ENCODE results near the gene MSRB3. TPM values are rescaled to one million over a fixed set of nuclear protein-coding genes. Genes with fewer than 3 reads are reported as not detected.

Gene MSRB3
- polyA plus RNA-seq, 1 donor from 2014 or later: 0.19 TPM

DNA sequence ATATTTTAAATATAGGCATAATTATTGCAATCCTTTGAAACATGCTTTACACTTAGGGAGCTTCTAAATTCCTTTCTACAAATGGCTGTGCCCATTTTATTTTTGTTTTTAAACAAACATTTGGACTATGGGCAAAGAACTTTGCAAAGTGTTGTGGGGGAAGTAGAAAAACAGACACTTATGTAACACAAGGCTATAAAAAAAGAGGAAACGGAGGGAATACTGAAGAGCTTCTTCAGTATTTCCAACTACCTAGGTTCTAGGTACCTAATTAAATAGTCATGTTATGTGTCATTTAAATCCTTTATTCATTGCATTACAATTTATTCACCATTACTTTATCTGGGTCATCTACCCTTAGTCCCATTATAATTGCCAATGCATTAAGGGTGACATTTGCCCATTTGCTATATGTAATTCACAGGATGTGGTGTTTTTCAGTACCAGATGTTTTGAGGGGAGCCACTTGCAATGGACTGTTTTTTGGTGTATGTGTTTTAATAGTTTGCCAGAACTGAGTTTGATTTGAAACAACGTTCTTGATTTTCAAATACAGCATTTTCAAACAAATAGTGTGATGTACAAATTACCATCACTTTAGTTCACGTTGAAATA is 1.5 kb upstream of the MSRB3 start:
- no peaks in the 10 kb centered on the region for H3K36me3 ChIP-seq (ENCODE audit: insufficient read depth, low read length)
- H3K27ac ChIP-seq (ENCODE audit: low read length): no peak overlapping the region
- H4K20me1 ChIP-seq (ENCODE audit: insufficient read depth): no peaks in the 10 kb centered on the region
- no peak overlapping the region for H2AFZ ChIP-seq (ENCODE audit: low read depth, low read length)
- peaks cover 28% of the 10 kb centered on the region for H3K27me3 ChIP-seq (ENCODE audit: insufficient read depth, low read depth, low read length)
- no peak overlapping the region for H3K4me3 ChIP-seq (ENCODE audit: low read length)
- no peak overlapping the region for H3K4me2 ChIP-seq (ENCODE audit: low read length)
- no peak overlapping the region for H3K9ac ChIP-seq (ENCODE audit: low read length)
- H3K9me3 ChIP-seq (ENCODE audit: low read length): no peaks in the 10 kb centered on the region
- H3K9me2 ChIP-seq (ENCODE audit: insufficient read depth, low read length): no peaks in the 10 kb centered on the region
- TF ChIP-seq, protein P1, sequence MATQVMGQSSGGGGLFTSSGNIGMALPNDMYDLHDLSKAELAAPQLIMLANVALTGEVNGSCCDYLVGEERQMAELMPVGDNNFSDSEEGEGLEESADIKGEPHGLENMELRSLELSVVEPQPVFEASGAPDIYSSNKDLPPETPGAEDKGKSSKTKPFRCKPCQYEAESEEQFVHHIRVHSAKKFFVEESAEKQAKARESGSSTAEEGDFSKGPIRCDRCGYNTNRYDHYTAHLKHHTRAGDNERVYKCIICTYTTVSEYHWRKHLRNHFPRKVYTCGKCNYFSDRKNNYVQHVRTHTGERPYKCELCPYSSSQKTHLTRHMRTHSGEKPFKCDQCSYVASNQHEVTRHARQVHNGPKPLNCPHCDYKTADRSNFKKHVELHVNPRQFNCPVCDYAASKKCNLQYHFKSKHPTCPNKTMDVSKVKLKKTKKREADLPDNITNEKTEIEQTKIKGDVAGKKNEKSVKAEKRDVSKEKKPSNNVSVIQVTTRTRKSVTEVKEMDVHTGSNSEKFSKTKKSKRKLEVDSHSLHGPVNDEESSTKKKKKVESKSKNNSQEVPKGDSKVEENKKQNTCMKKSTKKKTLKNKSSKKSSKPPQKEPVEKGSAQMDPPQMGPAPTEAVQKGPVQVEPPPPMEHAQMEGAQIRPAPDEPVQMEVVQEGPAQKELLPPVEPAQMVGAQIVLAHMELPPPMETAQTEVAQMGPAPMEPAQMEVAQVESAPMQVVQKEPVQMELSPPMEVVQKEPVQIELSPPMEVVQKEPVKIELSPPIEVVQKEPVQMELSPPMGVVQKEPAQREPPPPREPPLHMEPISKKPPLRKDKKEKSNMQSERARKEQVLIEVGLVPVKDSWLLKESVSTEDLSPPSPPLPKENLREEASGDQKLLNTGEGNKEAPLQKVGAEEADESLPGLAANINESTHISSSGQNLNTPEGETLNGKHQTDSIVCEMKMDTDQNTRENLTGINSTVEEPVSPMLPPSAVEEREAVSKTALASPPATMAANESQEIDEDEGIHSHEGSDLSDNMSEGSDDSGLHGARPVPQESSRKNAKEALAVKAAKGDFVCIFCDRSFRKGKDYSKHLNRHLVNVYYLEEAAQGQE (IDR thresholded peaks at IDR 0.05; ENCODE audit: borderline replicate concordance): no peak
- TF ChIP-seq, protein P2, sequence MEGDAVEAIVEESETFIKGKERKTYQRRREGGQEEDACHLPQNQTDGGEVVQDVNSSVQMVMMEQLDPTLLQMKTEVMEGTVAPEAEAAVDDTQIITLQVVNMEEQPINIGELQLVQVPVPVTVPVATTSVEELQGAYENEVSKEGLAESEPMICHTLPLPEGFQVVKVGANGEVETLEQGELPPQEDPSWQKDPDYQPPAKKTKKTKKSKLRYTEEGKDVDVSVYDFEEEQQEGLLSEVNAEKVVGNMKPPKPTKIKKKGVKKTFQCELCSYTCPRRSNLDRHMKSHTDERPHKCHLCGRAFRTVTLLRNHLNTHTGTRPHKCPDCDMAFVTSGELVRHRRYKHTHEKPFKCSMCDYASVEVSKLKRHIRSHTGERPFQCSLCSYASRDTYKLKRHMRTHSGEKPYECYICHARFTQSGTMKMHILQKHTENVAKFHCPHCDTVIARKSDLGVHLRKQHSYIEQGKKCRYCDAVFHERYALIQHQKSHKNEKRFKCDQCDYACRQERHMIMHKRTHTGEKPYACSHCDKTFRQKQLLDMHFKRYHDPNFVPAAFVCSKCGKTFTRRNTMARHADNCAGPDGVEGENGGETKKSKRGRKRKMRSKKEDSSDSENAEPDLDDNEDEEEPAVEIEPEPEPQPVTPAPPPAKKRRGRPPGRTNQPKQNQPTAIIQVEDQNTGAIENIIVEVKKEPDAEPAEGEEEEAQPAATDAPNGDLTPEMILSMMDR (IDR thresholded peaks at IDR 0.05; ENCODE audit: poor library complexity, severe bottlenecking): no peak
- TF ChIP-seq POLR2AphosphoS5 (IDR thresholded peaks at IDR 0.05) (no peak), EZH2 (IDR thresholded peaks at IDR 0.05; ENCODE audit: borderline replicate concordance, insufficient read depth, low read length, poor library complexity, severe bottlenecking) (no peak), RAD21 (conservative IDR thresholded peaks at IDR 0.05) (no peak), TAF1 (IDR thresholded peaks at IDR 0.05; ENCODE audit: low read depth) (no peak), MXI1 (conservative IDR thresholded peaks at IDR 0.05; ENCODE audit: poor library complexity, severe bottlenecking) (no peak), SMC3 (conservative IDR thresholded peaks at IDR 0.05; ENCODE audit: poor library complexity) (no peak), EP300 (conservative IDR thresholded peaks at IDR 0.05; ENCODE audit: poor library complexity, severe bottlenecking) (no peak)
- no peaks in the 10 kb centered on the region for H3K79me2 ChIP-seq (replicated peaks; ENCODE audit: insufficient read depth, low read length)
- no peaks in the 10 kb centered on the region for H3F3A ChIP-seq (ENCODE audit: insufficient read depth, low read length, poor library complexity, severe bottlenecking)

DNA sequence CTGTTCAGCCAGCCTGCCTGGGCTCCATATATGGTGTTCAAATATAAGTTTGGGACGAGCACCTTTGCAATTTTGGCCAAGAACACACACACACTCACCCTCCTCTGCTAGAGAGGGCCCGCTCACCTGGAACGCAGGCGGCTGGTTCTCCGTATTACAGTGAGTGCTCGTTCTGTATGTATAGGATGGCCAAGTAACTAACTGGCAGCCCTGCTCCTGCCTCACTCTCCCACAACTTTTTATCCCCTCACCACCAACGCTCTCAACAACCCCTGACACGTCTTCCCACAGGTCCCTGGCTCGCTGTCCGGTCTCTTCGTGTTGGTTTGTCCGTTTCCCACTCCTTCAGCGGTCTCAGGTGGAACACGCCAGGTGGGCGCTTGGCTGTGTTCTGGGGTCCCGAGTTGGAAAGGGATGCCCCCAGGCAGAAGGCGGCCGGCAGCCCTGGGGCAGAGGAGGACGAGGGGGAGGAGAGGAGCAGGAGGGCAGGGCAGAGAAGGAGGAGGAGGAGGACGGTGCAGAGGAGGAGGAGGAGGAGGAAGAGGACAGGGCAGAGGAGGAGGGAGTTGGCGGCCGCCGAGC is 398 bp upstream of the MSRB3 start:
- H3K4me2 ChIP-seq (ENCODE audit: low read length): no peak overlapping the region
- H2AFZ ChIP-seq (ENCODE audit: low read depth, low read length): peak overlapping the region; percentile 36
- peaks cover 28% of the 10 kb centered on the region for H3K27me3 ChIP-seq (ENCODE audit: insufficient read depth, low read depth, low read length)
- H3F3A ChIP-seq (ENCODE audit: insufficient read depth, low read length, poor library complexity, severe bottlenecking): no peaks in the 10 kb centered on the region
- no peaks in the 10 kb centered on the region for H3K9me3 ChIP-seq (ENCODE audit: low read length)
- no peaks in the 10 kb centered on the region for H3K36me3 ChIP-seq (ENCODE audit: insufficient read depth, low read length)
- H3K9me2 ChIP-seq (ENCODE audit: insufficient read depth, low read length): no peaks in the 10 kb centered on the region
- H3K9ac ChIP-seq (ENCODE audit: low read length): peak overlapping the region; percentile 52
- H3K27ac ChIP-seq (ENCODE audit: low read length): no peak overlapping the region
- H4K20me1 ChIP-seq (ENCODE audit: insufficient read depth): no peaks in the 10 kb centered on the region
- TF ChIP-seq EZH2 (IDR thresholded peaks at IDR 0.05; ENCODE audit: borderline replicate concordance, insufficient read depth, low read length, poor library complexity, severe bottlenecking) (no peak), MXI1 (conservative IDR thresholded peaks at IDR 0.05; ENCODE audit: poor library complexity, severe bottlenecking) (peak; percentile 16)
- H3K4me3 ChIP-seq (ENCODE audit: low read length): peak overlapping the region; percentile 83
- H3K79me2 ChIP-seq (replicated peaks; ENCODE audit: insufficient read depth, low read length): no peaks in the 10 kb centered on the region
